Measurements from ENCODE around the gene RBM20. TPM values are rescaled to one million over a fixed set of nuclear protein-coding genes. Genes with fewer than 3 reads are reported as not detected.
"Not testable (repeated sequence)": the region's sequence is repeated elsewhere in the genome, so short reads cannot be mapped to it uniquely, and the experiment has no call there.

The RBM20 gene
- total and polyA plus RNA-seq, 5 donors: 34.3 to 92.0 (median 66.6) TPM

DNA sequence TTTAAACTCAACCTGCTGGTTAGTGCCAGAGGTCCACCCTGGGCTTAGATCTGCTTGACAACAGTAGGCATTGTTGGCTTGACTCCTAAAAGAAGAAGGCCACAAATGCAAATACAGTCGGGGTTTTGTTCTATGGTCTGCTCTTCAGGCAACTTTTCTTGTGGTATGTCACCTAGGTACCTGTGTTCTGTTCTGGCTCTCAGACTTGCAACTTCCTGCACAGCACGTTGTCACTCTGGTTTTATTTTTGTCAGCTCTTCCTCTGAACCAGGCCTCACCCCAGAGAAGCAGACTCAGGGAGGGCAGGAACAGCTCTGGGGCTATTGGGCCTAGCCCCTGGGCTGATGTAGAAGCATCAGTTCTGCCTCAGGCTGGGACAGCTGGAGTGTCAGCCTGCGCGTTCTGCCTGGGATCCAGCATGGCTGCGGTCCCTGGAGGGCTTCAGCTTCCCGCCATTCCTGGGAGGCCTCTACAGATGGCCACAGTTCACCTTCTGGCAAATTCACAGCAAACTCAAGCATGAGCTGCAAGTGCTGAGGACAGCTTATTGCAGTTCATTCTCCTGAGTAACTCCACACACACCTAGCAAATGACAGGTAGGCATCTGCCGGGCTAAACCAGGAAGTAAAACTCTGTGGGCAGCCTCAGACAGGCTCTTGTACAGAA, 216.6 kb downstream of the RBM20 start:
- WGBS: 76% methylated on average over 7 of the region's 7 CpGs
- intact Hi-C loops (cut with DNase I): no loop called here
- H3K27me3 ChIP-seq (ENCODE audit: control insufficient read depth, insufficient read depth): no peaks in the 10 kb centered on the region
- ATAC-seq (no peak), DNase-seq (no peak)
- H3K27ac ChIP-seq (ENCODE audit: low read length): no peak overlapping the region
- H3K4me1 ChIP-seq (ENCODE audit: control insufficient read depth, insufficient read depth, low read length): peaks cover 26% of the 10 kb centered on the region
- no peaks in the 10 kb centered on the region for H3K9me3 ChIP-seq (ENCODE audit: control insufficient read depth, low read length)
- H3K4me3 ChIP-seq (ENCODE audit: low read length): no peak overlapping the region

- DNase-seq (no peak), ATAC-seq (no peak)
- intact Hi-C loops (cut with DNase I): no loop called here
- no peak overlapping the region for H3K27ac ChIP-seq (ENCODE audit: low read length)
- WGBS: 98% methylated on average over 2 of the region's 2 CpGs
- H3K27me3 ChIP-seq (ENCODE audit: control insufficient read depth, insufficient read depth): no peaks in the 10 kb centered on the region
- no peaks in the 10 kb centered on the region for H3K9me3 ChIP-seq (ENCODE audit: control insufficient read depth, low read length)
- H3K4me3 ChIP-seq (ENCODE audit: low read length): no peak overlapping the region
- peaks cover 26% of the 10 kb centered on the region for H3K4me1 ChIP-seq (ENCODE audit: control insufficient read depth, insufficient read depth, low read length)
Measured at GRCh38 chr10:110861476-110861875, 217.3 kb downstream of the RBM20 start.

DNA sequence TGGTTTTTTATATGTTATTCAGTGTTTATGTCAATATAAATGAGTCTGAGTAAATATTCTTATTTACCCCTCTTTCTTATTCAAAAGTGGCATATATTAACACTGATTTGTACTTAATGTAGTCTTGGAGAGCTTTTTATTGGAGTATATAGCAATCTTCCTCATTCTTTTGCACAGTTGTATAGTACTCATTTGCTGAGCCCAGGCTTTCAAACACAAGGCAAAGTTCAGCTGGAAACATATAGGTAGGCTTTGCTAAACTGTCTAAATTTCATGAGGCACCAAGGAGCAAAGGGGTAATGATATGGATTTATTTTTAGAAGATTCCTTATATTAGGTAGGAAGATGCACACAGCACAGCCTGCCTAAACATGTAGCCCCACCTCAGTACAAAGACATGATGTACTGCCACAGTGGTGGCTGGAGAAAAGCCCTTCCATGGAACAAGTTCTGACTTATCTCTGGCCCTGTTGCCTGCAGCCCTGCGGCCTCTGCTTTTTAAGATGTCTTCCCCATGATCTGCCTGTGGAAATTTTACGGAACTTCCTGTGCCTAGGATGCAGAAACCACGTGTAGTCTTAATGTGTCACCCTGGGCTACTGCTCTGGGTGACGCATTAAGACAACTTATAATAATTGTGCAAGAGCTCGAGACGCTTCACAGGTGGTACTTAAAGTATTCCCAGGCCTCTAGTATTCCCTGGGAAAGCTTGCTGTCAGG, 218.0 kb downstream of the RBM20 start:
- H3K4me1 ChIP-seq (ENCODE audit: control insufficient read depth, insufficient read depth, low read length): peaks cover 26% of the 10 kb centered on the region
- WGBS: 84% methylated on average over 6 of the region's 6 CpGs

GRCh38 chr10:110862961-110863360, 218.8 kb downstream of the RBM20 start:
- Histone ChIP-seq H3K9me3 (ENCODE audit: control insufficient read depth, low read length) (no peaks in the 10 kb centered on the region), H3K27ac (ENCODE audit: low read length) (no peak overlapping the region), H3K27me3 (ENCODE audit: control insufficient read depth, insufficient read depth) (no peaks in the 10 kb centered on the region), H3K4me1 (ENCODE audit: control insufficient read depth, insufficient read depth, low read length) (peaks cover 18% of the 10 kb centered on the region), H3K4me3 (ENCODE audit: low read length) (no peak overlapping the region)
- no peak for DNase-seq
- intact Hi-C loops (cut with DNase I): no loop called here
- ATAC-seq: no peak
- 90% methylated on average over 6 of the region's 6 CpGs for WGBS

More for the DNA sequence above, 218.0 kb downstream of the RBM20 start:
- Histone ChIP-seq H3K4me3 (ENCODE audit: low read length) (no peak overlapping the region), H3K27me3 (ENCODE audit: control insufficient read depth, insufficient read depth) (no peaks in the 10 kb centered on the region), H3K27ac (ENCODE audit: low read length) (no peak overlapping the region), H3K9me3 (ENCODE audit: control insufficient read depth, low read length) (no peaks in the 10 kb centered on the region)
- intact Hi-C loops (cut with DNase I): no loop called here
- DNase-seq: no peak
- no peak for ATAC-seq

GRCh38 chr10:110863361-110863760, 219.2 kb downstream of the RBM20 start:
- no peak overlapping the region for H3K4me3 ChIP-seq (ENCODE audit: low read length)
- H3K27ac ChIP-seq (ENCODE audit: low read length): no peak overlapping the region
- ATAC-seq: no peak
- no peak for DNase-seq
- peaks cover 15% of the 10 kb centered on the region for H3K4me1 ChIP-seq (ENCODE audit: control insufficient read depth, insufficient read depth, low read length)
- H3K27me3 ChIP-seq (ENCODE audit: control insufficient read depth, insufficient read depth): no peaks in the 10 kb centered on the region
- H3K9me3 ChIP-seq (ENCODE audit: control insufficient read depth, low read length): no peaks in the 10 kb centered on the region
- intact Hi-C loops (cut with DNase I): no loop called here

GRCh38 chr10:110863956-110864355, 219.8 kb downstream of the RBM20 start:
- intact Hi-C loops (cut with DNase I): no loop called here
- H3K4me1 ChIP-seq (ENCODE audit: control insufficient read depth, insufficient read depth, low read length): peaks cover 15% of the 10 kb centered on the region
- no peaks in the 10 kb centered on the region for H3K9me3 ChIP-seq (ENCODE audit: control insufficient read depth, low read length)
- no peaks in the 10 kb centered on the region for H3K27me3 ChIP-seq (ENCODE audit: control insufficient read depth, insufficient read depth)
- H3K4me3 ChIP-seq (ENCODE audit: low read length): no peak overlapping the region
- DNase-seq (no peak), ATAC-seq (no peak)
- no peak overlapping the region for H3K27ac ChIP-seq (ENCODE audit: low read length)
- 97% methylated on average over 2 of the region's 2 CpGs for WGBS

DNA sequence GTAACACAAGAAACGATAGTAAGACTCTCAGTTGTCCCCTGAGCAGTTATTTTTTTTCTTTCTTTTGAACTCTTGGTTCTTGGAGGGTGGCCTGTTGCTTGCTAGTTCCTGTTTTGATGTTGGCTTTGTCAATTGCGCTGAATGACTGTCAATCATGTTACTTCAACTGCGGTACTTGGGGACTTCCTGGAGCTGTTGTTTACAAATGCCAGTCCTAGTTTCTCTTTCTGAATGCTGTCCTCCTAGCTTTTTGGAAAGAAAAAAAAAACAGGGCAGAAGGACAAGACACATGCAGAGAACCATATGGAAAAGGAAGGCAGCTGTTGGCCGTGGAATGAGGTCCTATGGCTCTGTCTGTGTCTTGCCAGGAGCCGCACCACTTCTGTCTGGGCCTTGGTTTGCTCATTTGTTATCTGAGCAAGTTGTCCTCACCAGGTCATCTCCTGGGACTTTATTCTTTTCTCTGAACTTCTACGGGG, 220.6 kb downstream of the RBM20 start:
- WGBS: 40% methylated on average over 6 of the region's 6 CpGs
- intact Hi-C loops (cut with DNase I): no loop called here
- H3K4me3 ChIP-seq (ENCODE audit: low read length): no peak overlapping the region
- H3K4me1 ChIP-seq (ENCODE audit: control insufficient read depth, insufficient read depth, low read length): peaks cover 11% of the 10 kb centered on the region
- H3K9me3 ChIP-seq (ENCODE audit: control insufficient read depth, low read length): no peaks in the 10 kb centered on the region
- H3K27me3 ChIP-seq (ENCODE audit: control insufficient read depth, insufficient read depth): no peaks in the 10 kb centered on the region
- no peak for DNase-seq
- H3K27ac ChIP-seq (ENCODE audit: low read length): peak overlapping the region; percentile 82
- no peak for ATAC-seq

GRCh38 chr10:110865186-110865808, 221.2 kb downstream of the RBM20 start:
- ATAC-seq: peak; percentile 53 to 61
- H3K27me3 ChIP-seq (ENCODE audit: control insufficient read depth, insufficient read depth): no peaks in the 10 kb centered on the region
- WGBS: 50% methylated on average over 6 of the region's 6 CpGs
- no peak for DNase-seq
- no peaks in the 10 kb centered on the region for H3K9me3 ChIP-seq (ENCODE audit: control insufficient read depth, low read length)
- intact Hi-C loops (cut with DNase I): no loop called here
- H3K27ac ChIP-seq (ENCODE audit: low read length): peak overlapping the region; percentile 82
- H3K4me1 ChIP-seq (ENCODE audit: control insufficient read depth, insufficient read depth, low read length): peaks cover 8% of the 10 kb centered on the region
- H3K4me3 ChIP-seq (ENCODE audit: low read length): no peak overlapping the region

GRCh38 chr10:110865809-110866482, 221.8 kb downstream of the RBM20 start:
- DNase-seq (no peak), ATAC-seq (no peak)
- intact Hi-C loops (cut with DNase I): no loop called here
- 68% methylated on average over 4 of the region's 4 CpGs for WGBS
- H3K9me3 ChIP-seq (ENCODE audit: control insufficient read depth, low read length): no peaks in the 10 kb centered on the region
- H3K4me3 ChIP-seq (ENCODE audit: low read length): no peak overlapping the region
- H3K27ac ChIP-seq (ENCODE audit: low read length): peak overlapping the region; percentile 72
- H3K27me3 ChIP-seq (ENCODE audit: control insufficient read depth, insufficient read depth): no peaks in the 10 kb centered on the region
- H3K4me1 ChIP-seq (ENCODE audit: control insufficient read depth, insufficient read depth, low read length): peaks cover 8% of the 10 kb centered on the region

GRCh38 chr10:110867011-110867806, 223.1 kb downstream of the RBM20 start:
- DNase-seq; intact Hi-C loops (cut with DNase I); H3K27me3 ChIP-seq (ENCODE audit: control insufficient read depth, insufficient read depth); H3K9me3 ChIP-seq (ENCODE audit: control insufficient read depth, low read length); ATAC-seq; H3K4me3 ChIP-seq (ENCODE audit: low read length); H3K4me1 ChIP-seq (ENCODE audit: control insufficient read depth, insufficient read depth, low read length): not testable (repeated sequence)
- peak overlapping the region; percentile 8 for H3K27ac ChIP-seq (ENCODE audit: low read length)
- WGBS: 85% methylated on average over 8 of the region's 8 CpGs

All from right cardiac atrium (tissue), 5 donors.